GM21529 (cell line): ENCODE measurements around the gene YTHDF2.
A peak's percentile ranks its signal among the peaks of the same experiment; 100 is the strongest.
"Not testable (repeated sequence)": the region's sequence is repeated elsewhere in the genome, so short reads cannot be mapped to it uniquely, and the experiment has no call there.

Experiments
- ATAC-seq: cut with Tn5 transposase; IDR thresholded peaks from one replicate; pipeline ENCODE4 v1.9.1; 2021; ENCODE audit not compliant: unreplicated experiment

YTHDF2 gene

GRCh38 chr1:28758420-28758819 is 21.7 kb downstream of the YTHDF2 start:
- ATAC-seq: no peak

GRCh38 chr1:28759257-28759656 is 22.5 kb downstream of the YTHDF2 start:
- no peak for ATAC-seq

GRCh38 chr1:28761189-28761588 is 24.4 kb downstream of the YTHDF2 start:
- no peak for ATAC-seq

- ATAC-seq: no peak
Measured at GRCh38 chr1:28766532-28767183, 29.9 kb downstream of the YTHDF2 start.

- ATAC-seq: no peak
Measured at GRCh38 chr1:28770601-28771165, 33.9 kb downstream of the YTHDF2 start.

GRCh38 chr1:28771921-28772320 is 35.2 kb downstream of the YTHDF2 start:
- not testable (repeated sequence) for ATAC-seq

- ATAC-seq: no peak
Measured at GRCh38 chr1:28773105-28773504, 36.4 kb downstream of the YTHDF2 start.

GRCh38 chr1:28775121-28775942 is 38.6 kb downstream of the YTHDF2 start:
- ATAC-seq: peak; percentile 61

GRCh38 chr1:28776341-28776740 is 39.6 kb downstream of the YTHDF2 start:
- ATAC-seq: no peak

GRCh38 chr1:28778021-28778420 is 41.3 kb downstream of the YTHDF2 start:
- ATAC-seq: no peak

GRCh38 chr1:28779751-28780408 is 43.1 kb downstream of the YTHDF2 start:
- no peak for ATAC-seq

- ATAC-seq: no peak
Measured at GRCh38 chr1:28781305-28781704, 44.6 kb downstream of the YTHDF2 start.

GRCh38 chr1:28782011-28782410 is 45.3 kb downstream of the YTHDF2 start:
- no peak for ATAC-seq

- ATAC-seq: no peak
Measured at GRCh38 chr1:28783363-28783762, 46.6 kb downstream of the YTHDF2 start.

GRCh38 chr1:28789412-28789811 is 52.7 kb downstream of the YTHDF2 start:
- no peak for ATAC-seq

GRCh38 chr1:28789816-28790215 is 53.1 kb downstream of the YTHDF2 start:
- ATAC-seq: no peak

GRCh38 chr1:28790377-28791035 is 53.8 kb downstream of the YTHDF2 start:
- no peak for ATAC-seq

GRCh38 chr1:28791929-28792328 is 55.2 kb downstream of the YTHDF2 start:
- ATAC-seq: not testable (repeated sequence)

- no peak for ATAC-seq
Measured at GRCh38 chr1:28792644-28793121, 55.9 kb downstream of the YTHDF2 start.

- not testable (repeated sequence) for ATAC-seq
Measured at GRCh38 chr1:28794582-28794981, 57.8 kb downstream of the YTHDF2 start.
